Gastrocnemius medialis (tissue), 4 donors: ENCODE data around the gene RPE65.

ENCODE experiments used
- CTCF ChIP-seq, 5 experiments: fragments of 450-650 bp in 3 of 5; fragments of 200-600 bp in 2 of 5; sonication (generic) in 2 of 5; IDR thresholded peaks in 4 of 5; conservative IDR thresholded peaks in 1 of 5; 1 replicate in 4 of 5; 2 replicates in 1 of 5; pipeline ENCODE4 v1.5.1; 2016 to 2019; ENCODE audit warnings: antibody characterized with exemption in 5 of 5, mild to moderate bottlenecking in 3 of 5, moderate library complexity in 3 of 5
- POLR2A ChIP-seq, 2 donors: fragments of 450-650 bp; IDR thresholded peaks; one replicate each; pipeline ENCODE4 v1.6.1; 2017; ENCODE audit warnings: antibody characterized with exemption in 2 of 2, mild to moderate bottlenecking in 2 of 2, moderate library complexity in 2 of 2

GRCh38 chr1:68433395-68433794 lies 16.4 kb downstream of the RPE65 start:
- no peak for TF ChIP-seq CTCF (IDR thresholded peaks at IDR 0.05 in 4 of 5, conservative IDR thresholded peaks at IDR 0.05 in 1 of 5)
- no peak for TF ChIP-seq POLR2A (IDR thresholded peaks at IDR 0.05)
